Measurements from ENCODE around the gene TESMIN.
A peak's percentile ranks its signal among the peaks of the same experiment; 100 is the strongest.

The TESMIN gene

DNA sequence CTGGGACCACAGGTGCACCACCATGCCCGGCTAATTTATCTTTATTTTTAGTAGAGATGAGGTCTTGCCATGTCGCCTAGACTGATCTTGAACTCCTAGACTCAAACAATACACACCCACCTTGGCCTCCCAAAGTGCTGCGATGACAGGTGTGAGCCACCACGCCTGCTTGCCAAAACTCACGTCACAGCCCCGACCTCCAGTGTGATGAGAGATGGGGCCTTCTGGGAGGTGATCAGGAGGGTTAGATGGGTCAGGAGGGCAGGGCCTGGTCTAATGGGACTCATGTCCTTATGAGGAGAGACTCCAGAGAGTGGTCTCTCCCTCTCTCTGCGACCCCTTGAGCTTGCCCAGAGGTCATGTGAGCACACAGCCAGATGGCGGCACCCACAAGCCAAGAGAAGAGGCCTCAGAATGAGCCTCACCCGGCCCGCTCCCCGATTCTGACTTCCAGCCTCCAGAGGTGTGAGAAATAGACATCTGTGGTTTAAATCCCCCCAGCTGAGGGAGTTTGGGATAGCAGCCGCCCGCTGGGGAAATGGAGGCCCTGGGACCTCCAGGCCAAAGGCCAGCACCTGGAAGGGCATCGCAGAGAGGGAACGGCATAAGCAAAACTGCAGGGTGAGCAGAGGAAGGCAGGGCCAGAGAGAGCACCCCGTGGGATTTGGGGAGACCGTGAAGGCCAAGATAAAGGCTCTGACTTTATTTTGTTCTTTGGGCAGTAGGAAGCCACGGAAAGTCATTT, 91.1 kb downstream of the TESMIN start:
- no peak for DNase-seq (ENCODE audit: low spot score)

DNA sequence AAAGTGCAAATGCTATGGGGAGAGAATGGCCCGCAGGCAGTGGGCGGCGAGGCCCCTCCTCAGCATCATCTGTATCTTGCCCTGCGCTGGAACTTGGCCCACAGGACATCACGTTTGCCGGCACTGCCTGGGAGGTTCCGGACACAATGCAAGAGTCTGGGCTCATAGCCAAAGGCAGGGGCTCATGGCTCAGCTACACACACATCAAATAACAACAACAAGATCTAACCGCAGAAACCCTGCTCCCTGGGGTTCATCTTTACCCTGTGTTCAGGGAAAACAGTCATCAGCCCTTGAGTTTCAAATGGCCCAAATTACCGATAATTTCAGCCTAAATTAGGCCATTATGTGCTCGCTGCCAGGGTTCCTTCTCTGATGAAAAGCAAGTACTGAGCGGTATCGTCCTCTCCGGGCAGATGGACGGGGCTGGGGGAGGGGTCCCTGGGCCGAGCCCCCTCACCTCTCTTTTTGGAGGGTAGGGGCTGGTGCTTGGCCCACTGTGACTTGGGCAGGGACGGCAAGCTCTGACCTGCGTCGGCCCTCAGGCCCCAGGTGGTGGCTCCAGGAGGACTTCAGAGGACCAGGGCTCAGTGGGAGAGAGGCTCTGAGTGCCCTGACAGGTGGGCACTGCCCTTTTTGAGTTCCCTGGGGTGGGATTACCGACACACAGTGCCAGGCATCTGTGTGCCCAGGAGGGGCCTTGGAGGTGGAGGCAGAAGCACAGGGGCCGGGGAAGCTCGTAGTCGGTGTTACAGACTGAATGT, 92.0 kb downstream of the TESMIN start:
- DNase-seq (ENCODE audit: low spot score), result peak; percentile 50

DNA sequence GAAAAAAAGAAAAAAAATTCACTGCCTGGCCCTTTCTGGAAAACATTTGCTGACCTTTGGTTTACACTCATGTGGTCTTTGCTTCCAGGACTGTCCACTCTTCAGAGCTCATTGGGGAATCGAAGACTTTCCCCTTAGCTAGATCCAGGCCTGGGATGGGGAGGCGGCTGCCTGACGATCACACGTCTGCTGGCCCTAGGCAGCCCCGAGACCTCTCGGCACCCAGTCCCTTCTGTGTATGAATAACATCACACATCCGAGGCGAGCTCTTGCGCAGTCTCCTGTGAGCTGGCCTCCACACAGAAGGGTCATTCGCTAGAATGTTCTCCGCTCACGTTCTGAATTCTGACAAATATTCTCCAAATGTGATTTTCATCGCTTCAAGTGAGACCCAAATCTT, 92.7 kb downstream of the TESMIN start:
- DNase-seq (ENCODE audit: low spot score), result no peak

DNA sequence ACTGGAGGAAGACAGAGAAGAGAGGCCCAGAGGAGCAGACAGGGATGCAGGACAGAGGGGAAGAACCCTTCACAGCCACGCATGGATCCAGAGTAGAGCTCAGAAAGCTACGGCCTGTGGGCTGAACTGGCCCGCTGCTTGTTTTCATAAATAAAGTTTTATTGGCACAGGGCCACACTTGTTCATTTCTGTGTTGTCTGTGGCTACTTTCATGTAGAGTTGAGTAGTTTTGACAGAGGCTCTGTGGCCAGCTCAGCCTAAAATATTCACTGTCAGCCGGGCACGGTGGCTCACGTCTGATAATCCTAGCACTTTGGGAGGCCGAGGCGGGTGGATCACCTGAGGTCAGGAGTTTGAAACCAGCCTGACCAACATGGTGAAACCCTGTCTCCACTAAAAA, 93.2 kb downstream of the TESMIN start:
- DNase-seq (ENCODE audit: low spot score), result no peak
